ENCODE measurements around the gene TRPM8. TPM values are rescaled to one million over a fixed set of nuclear protein-coding genes. Genes with fewer than 3 reads are reported as not detected.
A peak's percentile ranks its signal among the peaks of the same experiment; 100 is the strongest.

The TRPM8 gene
- total and polyA plus RNA-seq, 2 of the 8 experiments (the other 6 are each of a cell fraction or from before 2014, with no cell fraction given), result 0.18 to 0.54 TPM

DNA sequence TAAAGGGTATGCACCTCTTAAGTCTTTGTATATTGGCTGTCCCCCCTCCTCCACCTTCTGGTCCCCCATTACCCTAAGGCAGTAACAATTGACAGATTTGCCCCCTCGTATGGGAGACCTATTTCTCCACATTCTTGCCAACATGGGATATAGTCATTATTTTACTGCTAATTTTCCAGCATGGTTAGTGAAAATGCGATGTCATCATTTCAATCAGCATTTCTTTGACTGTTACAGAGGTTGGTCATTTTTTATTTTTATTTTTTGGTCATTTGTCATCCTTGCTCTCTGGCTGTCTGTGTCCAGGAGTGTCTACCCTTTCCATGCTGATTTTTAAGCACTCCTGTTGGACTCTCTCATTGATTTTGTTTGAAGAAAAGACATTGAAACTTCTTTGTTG, 88.0 kb downstream of the TRPM8 start:
- H2AK5ac ChIP-seq (ENCODE audit: low read depth, low read length), result no peak overlapping the region
- peaks cover 0 to 4% (median 0%) of the 10 kb centered on the region in 4 experiments; a peak in 2 of 7 replicates for H3K4me1 ChIP-seq (replicated peaks in 1 of 4; ENCODE audit: control insufficient read depth in 3 of 4, insufficient read depth in 4 of 4, low read length in 3 of 4)
- no peaks in the 10 kb centered on the region for H3K79me2 ChIP-seq (ENCODE audit: control insufficient read depth in 1 of 2, insufficient read depth in 2 of 2, low read length in 2 of 2)
- no peak overlapping the region for H3K56ac ChIP-seq (replicated peaks; ENCODE audit: insufficient read length, low read depth, low read length)
- H3K36me3 ChIP-seq (ENCODE audit: control insufficient read depth in 2 of 4, insufficient read depth in 4 of 4, low read length in 3 of 4), result no peaks in the 10 kb centered on the region
- no peaks in the 10 kb centered on the region for H3K27me3 ChIP-seq (replicated peaks in 1 of 4; ENCODE audit: control insufficient read depth in 3 of 4, extremely low read depth in 1 of 4, insufficient read depth in 3 of 4, low read length in 3 of 4)
- no peak overlapping the region for H3K18ac ChIP-seq (ENCODE audit: extremely low read depth, low read length)
- no peak overlapping the region for H2BK15ac ChIP-seq (ENCODE audit: low read length)
- H2AFZ ChIP-seq (ENCODE audit: low read length), result no peak overlapping the region
- H4K8ac ChIP-seq (ENCODE audit: extremely low read depth, insufficient read depth, low read length), result no peak overlapping the region
- 95% methylated on average over 2 of the region's 2 CpGs; no CpG with 5 or more reads in 1 of the 2 experiments for WGBS, 2 experiments (ENCODE audit: extremely low coverage in 1 of 2, insufficient coverage in 1 of 2, insufficient read length in 1 of 2, insufficient replicate concordance in 2 of 2, low coverage in 1 of 2, low lambda C conversion rate in 2 of 2, missing lambda C conversion rate in 1 of 2)
- peak overlapping the region in 1 of 4 experiments; percentile 34; a peak in 1 of 7 replicates for H3K9ac ChIP-seq (replicated peaks in 1 of 4; ENCODE audit: extremely low read depth in 1 of 4, low read depth in 3 of 4, low read length in 3 of 4)
- H4K5ac ChIP-seq (ENCODE audit: insufficient read length, low read depth, low read length), result no peak overlapping the region
- no peak overlapping the region for H3K14ac ChIP-seq (ENCODE audit: insufficient read length)
- no peak overlapping the region for H2BK12ac ChIP-seq (ENCODE audit: low read depth, low read length)
- no peaks in the 10 kb centered on the region for H3K9me3 ChIP-seq (ENCODE audit: insufficient read depth in 2 of 2, low read depth in 1 of 2, low read length in 1 of 2)
- no peaks in the 10 kb centered on the region for H4K20me1 ChIP-seq (replicated peaks in 1 of 2; ENCODE audit: control insufficient read depth in 1 of 2, insufficient read depth in 2 of 2, low read length in 2 of 2)
- ChIA-PET POLR2A (ENCODE audit: partially characterized antibody) (no interaction called here), CTCF (ENCODE audit: partially characterized antibody) (no interaction called here)
- DNase-seq (ENCODE audit: low read depth in 1 of 2, low spot score in 2 of 2) (no peak), FAIRE-seq (no peak)
- no peaks in the 10 kb centered on the region for H3K23me2 ChIP-seq (ENCODE audit: low read depth, low read length)
- no peak overlapping the region for H2BK5ac ChIP-seq (ENCODE audit: low read depth, low read length)
- no peak overlapping the region for H3K4ac ChIP-seq (replicated peaks; ENCODE audit: insufficient read length, low read depth, low read length)
- H3K79me1 ChIP-seq (ENCODE audit: low read depth, low read length), result no peaks in the 10 kb centered on the region
- H3K4me2 ChIP-seq (ENCODE audit: insufficient read depth in 1 of 2, low read depth in 2 of 2, low read length in 2 of 2), result no peak overlapping the region
- no peak overlapping the region for H3K23ac ChIP-seq (ENCODE audit: insufficient read length)
- H3K4me3 ChIP-seq (ENCODE audit: extremely low read depth in 1 of 4, insufficient read depth in 2 of 4, low read depth in 3 of 4, low read length in 4 of 4), result no peak overlapping the region
- H3K27ac ChIP-seq (ENCODE audit: low read depth, low read length), result no peak overlapping the region
- H2BK20ac ChIP-seq (ENCODE audit: low read length), result no peak overlapping the region
- H4K91ac ChIP-seq (replicated peaks; ENCODE audit: insufficient read length, low read length), result no peak overlapping the region
- H2BK120ac ChIP-seq (replicated peaks; ENCODE audit: low read depth, low read length), result no peak overlapping the region
- TF ChIP-seq TCF12 (IDR thresholded peaks at IDR 0.05; ENCODE audit: low read depth, low read length), result no peak
- TF ChIP-seq, protein P1, sequence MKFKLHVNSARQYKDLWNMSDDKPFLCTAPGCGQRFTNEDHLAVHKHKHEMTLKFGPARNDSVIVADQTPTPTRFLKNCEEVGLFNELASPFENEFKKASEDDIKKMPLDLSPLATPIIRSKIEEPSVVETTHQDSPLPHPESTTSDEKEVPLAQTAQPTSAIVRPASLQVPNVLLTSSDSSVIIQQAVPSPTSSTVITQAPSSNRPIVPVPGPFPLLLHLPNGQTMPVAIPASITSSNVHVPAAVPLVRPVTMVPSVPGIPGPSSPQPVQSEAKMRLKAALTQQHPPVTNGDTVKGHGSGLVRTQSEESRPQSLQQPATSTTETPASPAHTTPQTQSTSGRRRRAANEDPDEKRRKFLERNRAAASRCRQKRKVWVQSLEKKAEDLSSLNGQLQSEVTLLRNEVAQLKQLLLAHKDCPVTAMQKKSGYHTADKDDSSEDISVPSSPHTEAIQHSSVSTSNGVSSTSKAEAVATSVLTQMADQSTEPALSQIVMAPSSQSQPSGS (IDR thresholded peaks at IDR 0.05; ENCODE audit: low read length), result no peak
- no peak for TF ChIP-seq KDM1A (IDR thresholded peaks at IDR 0.05; ENCODE audit: borderline replicate concordance, low read length)
- TF ChIP-seq CHD1 (IDR thresholded peaks at IDR 0.05; ENCODE audit: low read depth, low read length), result no peak
- no peak for TF ChIP-seq CHD2 (IDR thresholded peaks at IDR 0.05; ENCODE audit: low read length)
